ENCODE results near the gene PGS1. TPM values are rescaled to one million over a fixed set of nuclear protein-coding genes. Genes with fewer than 3 reads are reported as not detected.
A peak's percentile ranks its signal among the peaks of the same experiment; 100 is the strongest.

PGS1 gene
- total and polyA plus RNA-seq, 10 of the 15 experiments (the other 5 are each of a cell fraction or from before 2014, with no cell fraction given): 1.3 to 37.6 (median 27.4) TPM

DNA sequence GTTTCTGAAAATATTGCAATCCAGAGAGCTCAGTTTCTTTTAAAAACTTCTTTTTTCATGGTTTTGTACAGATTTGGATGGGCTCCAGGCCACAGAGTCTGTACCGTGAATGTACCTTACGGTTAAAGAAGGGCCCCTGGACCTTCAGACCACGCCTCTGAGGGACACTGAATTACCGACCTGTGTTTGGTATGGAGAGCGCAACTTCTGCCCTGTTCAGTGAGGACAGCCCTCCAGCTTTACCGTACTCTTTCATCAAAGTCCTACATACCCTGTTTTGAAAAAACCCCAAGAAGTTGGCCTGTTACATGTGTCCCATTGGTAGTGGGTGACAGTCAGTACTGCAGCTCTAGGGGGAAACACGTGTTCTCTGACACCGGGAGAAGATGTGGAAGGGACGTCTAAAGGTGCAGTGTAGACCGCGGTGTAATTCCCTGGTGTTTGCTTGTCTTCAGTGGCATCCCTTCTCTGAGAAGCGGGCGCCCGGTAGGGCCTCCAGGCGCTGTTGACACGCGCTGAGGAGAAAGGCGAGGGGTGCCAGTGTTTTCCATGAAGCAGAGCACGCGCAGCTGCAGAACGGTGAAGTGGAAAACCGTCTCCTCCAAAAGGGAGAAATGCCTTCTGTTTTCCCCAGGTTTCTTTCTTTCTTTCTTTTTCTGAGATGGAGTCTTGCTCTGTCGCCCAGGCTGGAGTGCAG, 6.2 kb downstream of the PGS1 start:
- Histone ChIP-seq H3K79me2 (ENCODE audit: control insufficient read depth, insufficient read depth, low read length) (peaks cover 86% of the 10 kb centered on the region), H2AFZ (ENCODE audit: control insufficient read depth, low read depth, low read length) (no peak overlapping the region), H3K4me3 (peak overlapping the region; percentile 53), H3K9me3 (replicated peaks; ENCODE audit: control insufficient read depth, insufficient read depth, low read length) (no peaks in the 10 kb centered on the region), H3K36me3 (ENCODE audit: control insufficient read depth in 2 of 2, insufficient read depth in 2 of 2, low read length in 1 of 2) (no peaks in the 10 kb centered on the region; a peak in 2 of 4 replicates), H3K9ac (ENCODE audit: control insufficient read depth, insufficient read depth, low read length) (peak overlapping the region; percentile 74), H3K4me1 (ENCODE audit: control insufficient read depth, insufficient read depth, low read length) (peaks cover 91% of the 10 kb centered on the region), H3K27me3 (replicated peaks in 1 of 2; ENCODE audit: control insufficient read depth in 2 of 2, insufficient read depth in 2 of 2, low read length in 1 of 2) (no peaks in the 10 kb centered on the region), H4K20me1 (ENCODE audit: control insufficient read depth, insufficient read depth) (no peaks in the 10 kb centered on the region), H3K27ac (ENCODE audit: control insufficient read depth, insufficient read depth) (peak overlapping the region; percentile 97), H3K4me2 (ENCODE audit: control insufficient read depth, insufficient read depth) (peak overlapping the region; percentile 99)
- no TSS peak for BruUV-seq (replicated peaks)
- POLR2A ChIA-PET: interaction anchor here (0.7 to 2.3 kb wide), 6 partner anchors 16 to 71 kb away, joined by 3 to 18 read pairs (median 3); no protein-coding TSS in a partner anchor
- in situ Hi-C loops (cut with MboI) (no loop called here), intact Hi-C loops (cut with micrococcal nuclease; ENCODE audit: unreplicated experiment) (no loop called here)
- FAIRE-seq (no peak), DNase-seq (ENCODE audit: low read depth, low spot score) (no peak), ATAC-seq (peak; percentile 8)
- RAD21 ChIA-PET (ENCODE audit: unreplicated experiment): interaction anchor here (1.4 to 4.0 kb wide), 4 partner anchors 9 to 142 kb away, joined by 3 to 12 read pairs (median 4); no protein-coding TSS in a partner anchor
- CTCF ChIA-PET: interaction anchor here (0.8 kb wide), 2 partner anchors 19 to 324 kb away, joined by 3 read pairs; no protein-coding TSS in a partner anchor
- WGBS (ENCODE audit: insufficient coverage, insufficient replicate concordance, low lambda C conversion rate, missing lambda C conversion rate): 50% methylated on average over 23 of the region's 23 CpGs
- SMC1A ChIA-PET (ENCODE audit: uncharacterized antibody, unreplicated experiment): interaction anchor here (1.2 kb wide), 1 partner anchor 29 kb away, joined by 3 read pairs; no protein-coding TSS in a partner anchor
- TF ChIP-seq NFYB (IDR thresholded peaks at IDR 0.05; ENCODE audit: insufficient read depth, low read depth, low read length) (no peak), SMARCA5 (IDR thresholded peaks at IDR 0.05) (no peak), IKZF1 (conservative IDR thresholded peaks at IDR 0.05) (no peak), PAX5 (IDR thresholded peaks at IDR 0.05; ENCODE audit: borderline replicate concordance, low read depth, low read length) (no peak), CHD1 (IDR thresholded peaks at IDR 0.05; ENCODE audit: low read depth, low read length) (no peak), HCFC1 (IDR thresholded peaks at IDR 0.05; ENCODE audit: low read length) (no peak), FOS (IDR thresholded peaks at IDR 0.05; ENCODE audit: borderline replicate concordance, extremely low read depth, insufficient read length) (no peak), E4F1 (IDR thresholded peaks at IDR 0.05; ENCODE audit: borderline replicate concordance, partially characterized antibody) (no peak), POLR2A (IDR thresholded peaks at IDR 0.05; ENCODE audit: low read depth, low read length) (peak; percentile 15; the same call in 1 of the 2 replicates), ESRRA (IDR thresholded peaks at IDR 0.05; ENCODE audit: low read length) (no peak), TAF1 (IDR thresholded peaks at IDR 0.05; ENCODE audit: borderline replicate concordance, low read depth, low read length) (no peak), HSF1 (IDR thresholded peaks at IDR 0.05; ENCODE audit: low read depth, low read length) (no peak), EGR1 (IDR thresholded peaks at IDR 0.05; ENCODE audit: borderline replicate concordance in 1 of 2, low read depth in 2 of 2, low read length in 2 of 2) (no peak), IRF3 (IDR thresholded peaks at IDR 0.05) (no peak), MXI1 (IDR thresholded peaks at IDR 0.05; ENCODE audit: low read depth, low read length) (0 out of 2 replicates have a peak, but pooled peaks have one; percentile 20), YY1 (IDR thresholded peaks at IDR 0.05; ENCODE audit: low read depth, low read length) (0 out of 2 replicates have a peak, but pooled peaks have one; percentile 1)
- TF ChIP-seq, protein P1, sequence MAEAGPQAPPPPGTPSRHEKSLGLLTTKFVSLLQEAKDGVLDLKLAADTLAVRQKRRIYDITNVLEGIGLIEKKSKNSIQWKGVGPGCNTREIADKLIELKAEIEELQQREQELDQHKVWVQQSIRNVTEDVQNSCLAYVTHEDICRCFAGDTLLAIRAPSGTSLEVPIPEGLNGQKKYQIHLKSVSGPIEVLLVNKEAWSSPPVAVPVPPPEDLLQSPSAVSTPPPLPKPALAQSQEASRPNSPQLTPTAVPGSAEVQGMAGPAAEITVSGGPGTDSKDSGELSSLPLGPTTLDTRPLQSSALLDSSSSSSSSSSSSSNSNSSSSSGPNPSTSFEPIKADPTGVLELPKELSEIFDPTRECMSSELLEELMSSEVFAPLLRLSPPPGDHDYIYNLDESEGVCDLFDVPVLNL (IDR thresholded peaks at IDR 0.05; ENCODE audit: low read depth, low read length): no peak
